ENCODE results near the gene STARD3. TPM values are rescaled to one million over a fixed set of nuclear protein-coding genes. Genes with fewer than 3 reads are reported as not detected.
A peak's percentile ranks its signal among the peaks of the same experiment; 100 is the strongest.

Gene STARD3
- total and polyA plus RNA-seq, 9 of the 15 experiments (the other 6 are each of a cell fraction or from before 2014, with no cell fraction given) = 0.63 to 87.0 (median 46.0) TPM

DNA sequence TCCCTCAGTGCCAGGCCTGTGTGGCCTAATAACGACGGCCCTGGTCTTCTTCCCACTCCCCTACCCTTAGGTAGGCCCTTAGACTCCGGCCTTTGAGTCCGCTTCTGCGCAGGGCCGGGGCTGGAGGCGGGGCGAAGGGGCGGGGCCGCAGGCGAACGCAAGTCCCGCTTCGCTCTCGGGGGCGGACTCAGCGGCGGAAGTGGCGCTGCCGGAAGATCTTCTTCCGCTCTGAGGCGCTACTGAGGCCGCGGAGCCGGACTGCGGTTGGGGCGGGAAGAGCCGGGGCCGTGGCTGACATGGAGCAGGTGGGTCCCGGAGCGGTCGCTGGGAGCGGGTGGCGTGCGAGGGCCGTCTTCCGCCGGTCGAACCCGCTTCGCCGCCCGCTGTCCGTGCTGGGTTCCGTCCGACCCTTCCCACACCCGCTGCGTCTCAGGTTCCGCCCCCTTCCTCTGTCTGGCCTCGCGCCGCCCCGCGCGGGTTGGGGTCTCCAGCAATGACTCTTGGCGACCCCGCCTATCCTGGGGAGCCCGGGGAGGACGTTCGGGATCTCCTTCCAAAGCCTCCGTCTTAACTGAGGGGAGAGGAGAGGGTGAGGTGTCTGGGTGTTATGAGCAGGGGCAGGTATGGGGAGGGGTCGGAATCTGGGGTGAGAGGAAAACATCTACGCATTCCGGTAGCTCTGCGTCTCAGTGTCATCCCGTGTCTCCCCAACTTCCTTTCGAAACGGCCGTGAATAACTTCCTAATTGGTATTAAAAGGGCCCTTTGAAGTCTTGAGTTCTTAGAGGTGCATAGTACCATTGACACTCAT is at the start of gene STARD3 (continued):
- TF ChIP-seq, protein P1, sequence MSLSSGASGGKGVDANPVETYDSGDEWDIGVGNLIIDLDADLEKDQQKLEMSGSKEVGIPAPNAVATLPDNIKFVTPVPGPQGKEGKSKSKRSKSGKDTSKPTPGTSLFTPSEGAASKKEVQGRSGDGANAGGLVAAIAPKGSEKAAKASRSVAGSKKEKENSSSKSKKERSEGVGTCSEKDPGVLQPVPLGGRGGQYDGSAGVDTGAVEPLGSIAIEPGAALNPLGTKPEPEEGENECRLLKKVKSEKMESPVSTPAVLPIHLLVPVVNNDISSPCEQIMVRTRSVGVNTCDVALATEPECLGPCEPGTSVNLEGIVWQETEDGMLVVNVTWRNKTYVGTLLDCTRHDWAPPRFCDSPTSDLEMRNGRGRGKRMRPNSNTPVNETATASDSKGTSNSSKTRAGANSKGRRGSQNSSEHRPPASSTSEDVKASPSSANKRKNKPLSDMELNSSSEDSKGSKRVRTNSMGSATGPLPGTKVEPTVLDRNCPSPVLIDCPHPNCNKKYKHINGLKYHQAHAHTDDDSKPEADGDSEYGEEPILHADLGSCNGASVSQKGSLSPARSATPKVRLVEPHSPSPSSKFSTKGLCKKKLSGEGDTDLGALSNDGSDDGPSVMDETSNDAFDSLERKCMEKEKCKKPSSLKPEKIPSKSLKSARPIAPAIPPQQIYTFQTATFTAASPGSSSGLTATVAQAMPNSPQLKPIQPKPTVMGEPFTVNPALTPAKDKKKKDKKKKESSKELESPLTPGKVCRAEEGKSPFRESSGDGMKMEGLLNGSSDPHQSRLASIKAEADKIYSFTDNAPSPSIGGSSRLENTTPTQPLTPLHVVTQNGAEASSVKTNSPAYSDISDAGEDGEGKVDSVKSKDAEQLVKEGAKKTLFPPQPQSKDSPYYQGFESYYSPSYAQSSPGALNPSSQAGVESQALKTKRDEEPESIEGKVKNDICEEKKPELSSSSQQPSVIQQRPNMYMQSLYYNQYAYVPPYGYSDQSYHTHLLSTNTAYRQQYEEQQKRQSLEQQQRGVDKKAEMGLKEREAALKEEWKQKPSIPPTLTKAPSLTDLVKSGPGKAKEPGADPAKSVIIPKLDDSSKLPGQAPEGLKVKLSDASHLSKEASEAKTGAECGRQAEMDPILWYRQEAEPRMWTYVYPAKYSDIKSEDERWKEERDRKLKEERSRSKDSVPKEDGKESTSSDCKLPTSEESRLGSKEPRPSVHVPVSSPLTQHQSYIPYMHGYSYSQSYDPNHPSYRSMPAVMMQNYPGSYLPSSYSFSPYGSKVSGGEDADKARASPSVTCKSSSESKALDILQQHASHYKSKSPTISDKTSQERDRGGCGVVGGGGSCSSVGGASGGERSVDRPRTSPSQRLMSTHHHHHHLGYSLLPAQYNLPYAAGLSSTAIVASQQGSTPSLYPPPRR (CRISPR knock-in tag; IDR thresholded peaks at IDR 0.05; ENCODE audit: borderline replicate concordance) = no peak
- TF ChIP-seq SMAD4 (CRISPR knock-in tag; conservative IDR thresholded peaks at IDR 0.05) = peak; percentile 59
- no peak for TF ChIP-seq ZFP36 (IDR thresholded peaks at IDR 0.05; ENCODE audit: low read depth, low read length, partially characterized antibody)
- TF ChIP-seq PPARD (CRISPR knock-in tag; IDR thresholded peaks at IDR 0.05) = no peak
- no peak for TF ChIP-seq ZNF316 (IDR thresholded peaks at IDR 0.05)
- no peak for TF ChIP-seq MIER1 (IDR thresholded peaks at IDR 0.05; ENCODE audit: low read depth)
- TF ChIP-seq, protein P2, sequence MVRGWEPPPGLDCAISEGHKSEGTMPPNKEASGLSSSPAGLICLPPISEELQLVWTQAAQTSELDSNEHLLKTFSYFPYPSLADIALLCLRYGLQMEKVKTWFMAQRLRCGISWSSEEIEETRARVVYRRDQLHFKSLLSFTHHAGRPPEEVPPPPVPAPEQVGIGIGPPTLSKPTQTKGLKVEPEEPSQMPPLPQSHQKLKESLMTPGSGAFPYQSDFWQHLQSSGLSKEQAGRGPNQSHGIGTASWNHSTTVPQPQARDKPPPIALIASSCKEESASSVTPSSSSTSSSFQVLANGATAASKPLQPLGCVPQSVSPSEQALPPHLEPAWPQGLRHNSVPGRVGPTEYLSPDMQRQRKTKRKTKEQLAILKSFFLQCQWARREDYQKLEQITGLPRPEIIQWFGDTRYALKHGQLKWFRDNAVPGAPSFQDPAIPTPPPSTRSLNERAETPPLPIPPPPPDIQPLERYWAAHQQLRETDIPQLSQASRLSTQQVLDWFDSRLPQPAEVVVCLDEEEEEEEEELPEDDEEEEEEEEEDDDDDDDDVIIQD (CRISPR knock-in tag; IDR thresholded peaks at IDR 0.05) = no peak
- TF ChIP-seq NFIC (IDR thresholded peaks at IDR 0.05) = peak; percentile 44
- TF ChIP-seq EZH2 (IDR thresholded peaks at IDR 0.05; ENCODE audit: borderline replicate concordance, low read depth, low read length) = no peak
- no peak for TF ChIP-seq ZNF431 (CRISPR knock-in tag; IDR thresholded peaks at IDR 0.05)
- TF ChIP-seq RFX5 (IDR thresholded peaks at IDR 0.05; ENCODE audit: low read depth, low read length) = no peak
- TF ChIP-seq, protein P3, sequence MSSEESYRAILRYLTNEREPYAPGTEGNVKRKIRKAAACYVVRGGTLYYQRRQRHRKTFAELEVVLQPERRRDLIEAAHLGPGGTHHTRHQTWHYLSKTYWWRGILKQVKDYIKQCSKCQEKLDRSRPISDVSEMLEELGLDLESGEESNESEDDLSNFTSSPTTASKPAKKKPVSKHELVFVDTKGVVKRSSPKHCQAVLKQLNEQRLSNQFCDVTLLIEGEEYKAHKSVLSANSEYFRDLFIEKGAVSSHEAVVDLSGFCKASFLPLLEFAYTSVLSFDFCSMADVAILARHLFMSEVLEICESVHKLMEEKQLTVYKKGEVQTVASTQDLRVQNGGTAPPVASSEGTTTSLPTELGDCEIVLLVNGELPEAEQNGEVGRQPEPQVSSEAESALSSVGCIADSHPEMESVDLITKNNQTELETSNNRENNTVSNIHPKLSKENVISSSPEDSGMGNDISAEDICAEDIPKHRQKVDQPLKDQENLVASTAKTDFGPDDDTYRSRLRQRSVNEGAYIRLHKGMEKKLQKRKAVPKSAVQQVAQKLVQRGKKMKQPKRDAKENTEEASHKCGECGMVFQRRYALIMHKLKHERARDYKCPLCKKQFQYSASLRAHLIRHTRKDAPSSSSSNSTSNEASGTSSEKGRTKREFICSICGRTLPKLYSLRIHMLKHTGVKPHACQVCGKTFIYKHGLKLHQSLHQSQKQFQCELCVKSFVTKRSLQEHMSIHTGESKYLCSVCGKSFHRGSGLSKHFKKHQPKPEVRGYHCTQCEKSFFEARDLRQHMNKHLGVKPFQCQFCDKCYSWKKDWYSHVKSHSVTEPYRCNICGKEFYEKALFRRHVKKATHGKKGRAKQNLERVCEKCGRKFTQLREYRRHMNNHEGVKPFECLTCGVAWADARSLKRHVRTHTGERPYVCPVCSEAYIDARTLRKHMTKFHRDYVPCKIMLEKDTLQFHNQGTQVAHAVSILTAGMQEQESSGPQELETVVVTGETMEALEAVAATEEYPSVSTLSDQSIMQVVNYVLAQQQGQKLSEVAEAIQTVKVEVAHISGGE (CRISPR knock-in tag; IDR thresholded peaks at IDR 0.05) = peak in 2 of 3 experiments; percentile 92 to 99; a peak in 5 of 6 replicates
- TF ChIP-seq RFX7 (CRISPR knock-in tag; IDR thresholded peaks at IDR 0.05) = no peak
- TF ChIP-seq ZFPM2 (CRISPR knock-in tag; IDR thresholded peaks at IDR 0.05) = no peak
- no peak for TF ChIP-seq ZNF764 (CRISPR knock-in tag; IDR thresholded peaks at IDR 0.05; ENCODE audit: low read depth)
- peak; percentile 94 for TF ChIP-seq RB1 (IDR thresholded peaks at IDR 0.05; ENCODE audit: low read depth)
- no peak for TF ChIP-seq RAD51 (IDR thresholded peaks at IDR 0.05; ENCODE audit: borderline replicate concordance, low read depth)
- no peak for TF ChIP-seq NELFE (IDR thresholded peaks at IDR 0.05; ENCODE audit: insufficient read depth, insufficient read length)
